GM19240 (cell line): Measurements from ENCODE around the gene UFL1.

Source experiments
- DNase-seq: peaks from one replicate; pipeline ENCODE4 v3.0.0; 2011; ENCODE audit warnings: low spot score; ENCODE audit not compliant: insufficient read length

Gene UFL1

DNA sequence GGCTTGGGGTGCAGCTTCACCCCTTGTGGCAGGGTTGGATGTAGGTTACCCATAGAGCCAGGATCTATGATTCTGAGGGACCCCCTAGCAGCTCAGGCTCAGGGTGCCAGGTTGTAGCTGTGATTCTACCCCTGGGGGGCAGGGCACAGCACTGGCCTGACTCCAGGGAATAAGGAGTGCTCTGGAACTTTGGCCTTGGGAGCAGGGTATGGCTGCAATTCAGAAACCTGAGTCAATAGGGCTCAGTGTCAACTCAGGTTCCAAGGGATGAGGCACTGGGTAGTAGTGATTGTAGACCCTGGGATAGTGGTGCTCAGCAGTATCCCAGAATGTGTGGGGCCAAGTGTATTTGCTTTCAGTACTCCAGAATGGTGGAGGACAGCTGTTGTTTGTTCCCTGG lies 49.9 kb downstream of the UFL1 start:
- no peak for DNase-seq

DNA sequence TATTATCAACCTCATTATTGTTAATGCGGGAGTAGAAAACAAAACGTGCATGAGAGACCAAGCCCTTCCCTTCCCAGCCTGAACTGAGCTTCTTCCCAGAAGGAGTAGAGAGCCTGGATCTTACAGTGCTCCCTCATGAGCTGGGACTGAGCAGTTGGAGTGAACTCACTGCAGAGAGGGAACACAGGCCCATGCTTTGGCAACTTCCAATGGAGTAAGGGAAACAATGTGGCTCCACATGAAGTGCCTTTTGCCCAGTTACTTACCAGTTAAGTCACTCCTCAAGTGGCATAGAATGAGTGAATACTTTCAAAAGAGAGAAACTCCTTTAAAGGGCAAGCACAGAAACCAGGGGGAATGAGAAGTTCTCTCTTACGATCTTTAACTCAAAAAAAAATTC lies 53.8 kb downstream of the UFL1 start:
- no peak for DNase-seq

DNA sequence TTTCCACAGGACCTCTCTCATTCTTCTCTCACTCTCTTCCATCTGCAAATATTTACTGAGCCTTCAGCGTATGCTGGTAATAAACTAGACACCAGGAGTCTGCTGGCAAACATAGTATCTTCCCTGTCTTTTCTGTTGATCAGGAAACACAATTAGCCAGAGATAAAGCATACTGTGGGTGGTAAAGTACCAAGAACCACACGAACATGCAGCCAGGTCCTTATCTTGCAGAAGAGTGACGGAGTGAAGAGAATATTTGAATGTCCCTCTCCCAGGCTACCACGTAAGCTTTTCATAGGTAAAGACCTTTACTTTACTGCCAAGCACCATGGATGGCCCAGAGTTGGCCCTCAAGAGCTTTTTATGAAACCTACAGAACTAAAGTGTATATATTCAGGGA lies 54.6 kb downstream of the UFL1 start:
- no peak for DNase-seq

DNA sequence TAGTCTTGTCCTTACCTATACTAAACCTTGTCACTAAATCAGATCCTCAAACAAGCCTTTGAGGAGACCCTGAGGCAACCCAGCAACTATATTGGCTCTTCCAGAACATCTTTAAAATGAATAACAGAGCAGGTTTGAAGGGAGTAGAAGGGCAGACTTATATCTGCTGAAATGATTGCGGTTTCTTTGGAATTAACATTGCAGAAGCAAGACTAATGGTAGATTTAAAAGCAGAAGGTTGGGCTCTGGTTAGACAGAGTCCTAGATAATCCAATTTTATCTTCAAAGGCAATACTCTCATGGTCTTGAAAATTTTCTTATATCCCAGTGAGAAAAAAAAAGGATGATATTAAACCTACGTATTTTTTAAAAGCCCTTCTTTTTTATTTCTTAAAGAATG lies 60.4 kb downstream of the UFL1 start:
- DNase-seq, result no peak

DNA sequence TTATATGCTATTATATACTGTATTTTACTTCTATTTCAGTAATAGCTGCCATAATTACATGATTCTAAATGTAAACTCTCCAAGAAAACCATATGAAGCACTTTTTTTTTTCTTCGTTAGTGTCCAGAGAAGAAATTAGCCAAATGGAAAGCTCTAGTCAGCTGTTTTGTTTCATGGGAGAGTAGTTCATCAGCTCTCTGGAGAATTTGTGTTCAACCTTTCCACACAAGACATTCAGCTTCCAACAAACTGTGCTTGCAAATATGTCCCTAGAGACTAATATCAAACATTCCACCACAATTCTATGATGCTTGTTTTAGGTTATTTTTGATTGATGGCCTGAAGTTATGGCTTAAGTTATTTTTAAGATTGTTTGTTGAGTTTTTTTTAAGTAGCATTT lies 60.8 kb downstream of the UFL1 start:
- DNase-seq, result no peak

DNA sequence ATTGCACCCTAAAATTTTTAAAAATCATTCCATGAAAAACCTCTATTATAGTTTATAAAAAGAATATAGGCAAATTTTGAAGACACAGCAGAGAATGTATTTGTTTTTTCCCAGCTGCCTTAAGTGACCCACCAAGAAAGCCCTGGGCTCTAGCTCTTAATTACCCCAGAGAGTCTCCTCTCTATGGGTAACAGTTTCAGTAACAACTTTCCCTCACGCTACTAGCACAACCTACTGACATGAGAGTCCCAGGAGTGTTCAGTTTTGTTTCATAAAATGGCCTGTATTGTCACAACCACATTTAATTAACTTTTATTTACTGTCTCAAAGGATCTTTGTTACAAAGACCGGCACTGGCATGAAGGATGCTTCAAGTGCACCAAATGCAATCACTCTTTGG lies 82.8 kb downstream of the UFL1 start:
- no peak for DNase-seq
